Liver (tissue), 9 donors: ENCODE measurements around the gene CRPPA. TPM values are rescaled to one million over a fixed set of nuclear protein-coding genes. Genes with fewer than 3 reads are reported as not detected.

Source experiments
- DNase-seq: peaks from one replicate; pipeline ENCODE4 v3.0.0-alpha.2; 2017; ENCODE audit warnings: low spot score
- H3K27ac ChIP-seq, 2 donors: one replicate each; pipeline ENCODE4 v1.7.0; 2013; ENCODE audit warnings: inconsistent platforms in 2 of 2, low read length in 2 of 2, control low read depth in 1 of 2, low read depth in 1 of 2, mild to moderate bottlenecking in 1 of 2
- H3K27me3 ChIP-seq, 4 donors: one replicate each; pipeline versions ENCODE4 v1.6.1 to v1.7.0; 2013; ENCODE audit warnings: low read length in 3 of 4, inconsistent platforms in 1 of 4, mild to moderate bottlenecking in 1 of 4, moderate library complexity in 1 of 4; ENCODE audit not compliant: control insufficient read depth in 4 of 4, insufficient read depth in 4 of 4
- H3K36me3 ChIP-seq, 4 donors: one replicate each; pipeline versions ENCODE4 v1.6.1 to v1.7.0; 2013; ENCODE audit warnings: low read length in 3 of 4, mild to moderate bottlenecking in 3 of 4, low read depth in 1 of 4, moderate library complexity in 1 of 4; ENCODE audit not compliant: control insufficient read depth in 4 of 4, insufficient read depth in 3 of 4
- H3K4me1 ChIP-seq, 4 donors: one replicate each; pipeline versions ENCODE4 v1.6.1 to v1.7.0; 2013; ENCODE audit warnings: low read length in 3 of 4, mild to moderate bottlenecking in 3 of 4, moderate library complexity in 1 of 4; ENCODE audit not compliant: control insufficient read depth in 4 of 4, insufficient read depth in 4 of 4
- H3K4me3 ChIP-seq, 3 donors: one replicate each; pipeline versions ENCODE4 v1.6.1 to v1.7.0; 2013; ENCODE audit warnings: low read length in 3 of 3, control low read depth in 1 of 3, low read depth in 1 of 3, mild to moderate bottlenecking in 1 of 3
- H3K9ac ChIP-seq, 2 donors: one replicate each; pipeline ENCODE4 v1.7.0; 2013; ENCODE audit warnings: low read length in 2 of 2, mild to moderate bottlenecking in 2 of 2, moderate library complexity in 2 of 2, control low read depth in 1 of 2, low read depth in 1 of 2
- H3K9me3 ChIP-seq, 4 donors: one replicate each; pipeline versions ENCODE4 v1.6.1 to v1.7.0; 2013; ENCODE audit warnings: low read length in 3 of 4; ENCODE audit not compliant: control insufficient read depth in 4 of 4
- ATF3 ChIP-seq: IDR thresholded peaks from 2 replicates; pipeline ENCODE4 v1.6.1; 2016; ENCODE audit warnings: antibody characterized with exemption
- CTCF ChIP-seq: fragments of 150-350 bp; IDR thresholded peaks from 2 replicates; pipeline ENCODE4 v1.5.1; 2017; ENCODE audit warnings: improper control_type of control experiment, low read depth, low read length; ENCODE audit not compliant: missing input control
- EGR1 ChIP-seq, 2 donors: IDR thresholded peaks; 2 replicates each; pipeline ENCODE4 v1.6.1; 2016 to 2018; ENCODE audit warnings: antibody characterized with exemption in 2 of 2, low read depth in 2 of 2
- FOXA1 ChIP-seq: IDR thresholded peaks from 2 replicates; pipeline ENCODE4 v1.6.1; 2016; ENCODE audit warnings: antibody characterized with exemption
- FOXA2 ChIP-seq: IDR thresholded peaks from 2 replicates; pipeline ENCODE4 v1.6.1; 2016; ENCODE audit warnings: antibody characterized with exemption
- GABPA ChIP-seq, 2 donors: IDR thresholded peaks in 1 of 2; conservative IDR thresholded peaks in 1 of 2; 2 replicates each; pipeline ENCODE4 v1.6.1; 2016; ENCODE audit warnings: antibody characterized with exemption in 2 of 2, mild to moderate bottlenecking in 1 of 2, moderate library complexity in 1 of 2
- HNF4A ChIP-seq, 2 donors: conservative IDR thresholded peaks; 2 replicates each; pipeline ENCODE4 v1.6.1; 2016; ENCODE audit warnings: antibody characterized with exemption in 2 of 2, mild to moderate bottlenecking in 2 of 2
- HNF4G ChIP-seq: IDR thresholded peaks from 2 replicates; pipeline ENCODE4 v1.6.1; 2016; ENCODE audit warnings: antibody characterized with exemption
- JUND ChIP-seq, 2 donors: IDR thresholded peaks; 2 replicates each; pipeline ENCODE4 v1.6.1; 2016; ENCODE audit warnings: antibody characterized with exemption in 2 of 2
- MAX ChIP-seq: IDR thresholded peaks from 2 replicates; pipeline ENCODE4 v1.6.1; 2016; ENCODE audit warnings: antibody characterized with exemption
- NR2F2 ChIP-seq: IDR thresholded peaks from 2 replicates; pipeline ENCODE4 v1.6.1; 2016; ENCODE audit warnings: antibody characterized with exemption
- RAD21 ChIP-seq, 2 donors: IDR thresholded peaks; 2 replicates each; pipeline ENCODE4 v1.6.1; 2016; ENCODE audit warnings: antibody characterized with exemption in 2 of 2, mild to moderate bottlenecking in 2 of 2
- REST ChIP-seq: IDR thresholded peaks from 2 replicates; pipeline ENCODE4 v1.6.1; 2016; ENCODE audit warnings: antibody characterized with exemption, mild to moderate bottlenecking
- RXRA ChIP-seq, 2 donors: IDR thresholded peaks; 2 replicates each; pipeline ENCODE4 v1.6.1; 2017 to 2018; ENCODE audit warnings: antibody characterized with exemption in 2 of 2, mild to moderate bottlenecking in 1 of 2
- SP1 ChIP-seq: IDR thresholded peaks from 2 replicates; pipeline ENCODE4 v1.6.1; 2018; ENCODE audit warnings: antibody characterized with exemption, mild to moderate bottlenecking
- TAF1 ChIP-seq: conservative IDR thresholded peaks from 2 replicates; pipeline ENCODE4 v1.6.1; 2016; ENCODE audit warnings: antibody characterized with exemption, mild to moderate bottlenecking
- YY1 ChIP-seq: IDR thresholded peaks from 2 replicates; pipeline ENCODE4 v1.6.1; 2016; ENCODE audit warnings: antibody characterized with exemption, mild to moderate bottlenecking
- ZBTB33 ChIP-seq: IDR thresholded peaks from 2 replicates; pipeline ENCODE4 v1.6.1; 2016; ENCODE audit warnings: antibody characterized with exemption
- WGBS: extraction: QIAGEN DNeasy Blood & Tissue Kit; methylation state at CpG from one replicate; pipeline ENCODE4 v1.1.7; 2013; 5-methylcytosine and 5-hydroxymethylcytosine counted together
- polyA plus RNA-seq, 2 donors: library from polyadenylated mRNA; stranded (reverse) in 1 of 2; unstranded in 1 of 2; fragments of 200-250 nt in 1 of 2; fragments of >200 nt in 1 of 2; fragmentation: Nextera tagmentation in 1 of 2; extraction: Ambion mirVana in 1 of 2; gene quantifications; one replicate each; pipeline versions ENCODE4 v1.2.1 to v1.2.3, GENCODE V29; 2013 to 2015
- total RNA-seq, 2 donors: library from RNA; depleted of rRNA; stranded (reverse); fragments of >200 nt; gene quantifications; one replicate each; pipeline ENCODE4 v1.2.3, GENCODE V29; 2014
- donor health status: healthy.
- donor health status: healthy.
- donor health status: healthy.
- donor health status: healthy.
- donor health status: healthy.

The CRPPA gene
- total and polyA plus RNA-seq, 4 donors, result 0.47 to 3.7 (median 1.8) TPM

GRCh38 chr7:16402940-16403339 is 18.4 kb downstream of the CRPPA start:
- WGBS, result 97% methylated on average over 1 of the region's 1 CpG
- peak overlapping the region in 1 of 3 donors; percentile 8 for H3K4me3 ChIP-seq
- TF ChIP-seq YY1 (no peak), FOXA1 (no peak), GABPA (IDR thresholded peaks at IDR 0.05 in 1 of 2, conservative IDR thresholded peaks at IDR 0.05 in 1 of 2) (no peak), SP1 (no peak), JUND (IDR thresholded peaks at IDR 0.05) (no peak), NR2F2 (no peak), RAD21 (IDR thresholded peaks at IDR 0.05) (no peak), MAX (no peak), FOXA2 (no peak), HNF4G (no peak), CTCF (no peak), HNF4A (conservative IDR thresholded peaks at IDR 0.05) (no peak), TAF1 (no peak), EGR1 (IDR thresholded peaks at IDR 0.05; ENCODE audit: low read depth in 2 of 2) (no peak), ATF3 (no peak), ZBTB33 (no peak)
- DNase-seq, result no peak
- no peaks in the 10 kb centered on the region for H3K36me3 ChIP-seq
- H3K27me3 ChIP-seq, result no peaks in the 10 kb centered on the region
- no peak overlapping the region for H3K9ac ChIP-seq
- no peak overlapping the region for H3K27ac ChIP-seq
- no peaks in the 10 kb centered on the region for H3K4me1 ChIP-seq
- H3K9me3 ChIP-seq, result peaks cover 0 to 7% (median 3%) of the 10 kb centered on the region in 4 donors

GRCh38 chr7:16402091-16402490 is 19.2 kb downstream of the CRPPA start:
- no peaks in the 10 kb centered on the region for H3K27me3 ChIP-seq
- peaks cover 0 to 7% (median 3%) of the 10 kb centered on the region in 4 donors for H3K9me3 ChIP-seq
- H3K27ac ChIP-seq, result no peak overlapping the region
- H3K4me1 ChIP-seq, result no peaks in the 10 kb centered on the region
- no peaks in the 10 kb centered on the region for H3K36me3 ChIP-seq
- no peak overlapping the region for H3K9ac ChIP-seq
- TF ChIP-seq MAX (no peak), NR2F2 (no peak), FOXA2 (no peak), SP1 (no peak), GABPA (IDR thresholded peaks at IDR 0.05 in 1 of 2, conservative IDR thresholded peaks at IDR 0.05 in 1 of 2) (no peak), JUND (IDR thresholded peaks at IDR 0.05) (no peak), ATF3 (no peak), CTCF (no peak), RAD21 (IDR thresholded peaks at IDR 0.05) (no peak), HNF4A (conservative IDR thresholded peaks at IDR 0.05) (no peak), YY1 (no peak), FOXA1 (no peak), EGR1 (IDR thresholded peaks at IDR 0.05; ENCODE audit: low read depth in 2 of 2) (no peak), TAF1 (no peak), RXRA (IDR thresholded peaks at IDR 0.05) (no peak), REST (no peak)
- no peak for DNase-seq
- no peak overlapping the region for H3K4me3 ChIP-seq
